HFFc6 (cell line): Measurements from ENCODE around the gene KLHL29. TPM values are rescaled to one million over a fixed set of nuclear protein-coding genes. Genes with fewer than 3 reads are reported as not detected.

ENCODE experiments used
- DNase-seq: peaks from one replicate; pipeline ENCODE4 v3.0.0-alpha.2; 2018
- H3K27ac Mint-ChIP-seq: 2 replicates; pipeline ENCODE4 v1.8.0; 2020; ENCODE audit warnings: mild to moderate bottlenecking, mixed read lengths
- H3K27me3 Mint-ChIP-seq: 2 replicates; pipeline ENCODE4 v1.8.0; 2021; ENCODE audit warnings: mild to moderate bottlenecking, moderate library complexity, mixed read lengths; ENCODE audit not compliant: insufficient read depth
- H3K36me3 Mint-ChIP-seq: 2 replicates; pipeline ENCODE4 v1.8.0; 2021; ENCODE audit warnings: low read depth, mixed read lengths
- H3K4me1 Mint-ChIP-seq: 2 replicates; pipeline ENCODE4 v1.8.0; 2020; ENCODE audit warnings: low read depth, mixed read lengths
- H3K4me3 Mint-ChIP-seq: 2 replicates; pipeline ENCODE4 v1.8.0; 2020; ENCODE audit warnings: mild to moderate bottlenecking, moderate library complexity, mixed read lengths
- H3K9me3 Mint-ChIP-seq: 2 replicates; pipeline ENCODE4 v1.8.0; 2020; ENCODE audit warnings: mild to moderate bottlenecking, mixed read lengths
- total RNA-seq, 6 experiments: library from RNA; stranded (reverse); fragmentation: NEBNext Ultra II Directional; extraction: Animal tissue kit (Norgen Biotek cat#: 25700); gene quantifications; 2 replicates in 1 of 6; 3 replicates in 5 of 6; pipeline ENCODE4 v1.2.3, GENCODE V29; 2021
- TF ChIP-seq, protein P1 (sequence below): fragments of 200-600 bp; sonication (generic); IDR thresholded peaks from 2 replicates; pipeline ENCODE4 v1.5.0; 2021; ENCODE audit warnings: antibody characterized with exemption, mild to moderate bottlenecking

Gene KLHL29
- total RNA-seq, 6 experiments from 2014 or later = 7.4 to 9.7 (median 8.6) TPM

DNA sequence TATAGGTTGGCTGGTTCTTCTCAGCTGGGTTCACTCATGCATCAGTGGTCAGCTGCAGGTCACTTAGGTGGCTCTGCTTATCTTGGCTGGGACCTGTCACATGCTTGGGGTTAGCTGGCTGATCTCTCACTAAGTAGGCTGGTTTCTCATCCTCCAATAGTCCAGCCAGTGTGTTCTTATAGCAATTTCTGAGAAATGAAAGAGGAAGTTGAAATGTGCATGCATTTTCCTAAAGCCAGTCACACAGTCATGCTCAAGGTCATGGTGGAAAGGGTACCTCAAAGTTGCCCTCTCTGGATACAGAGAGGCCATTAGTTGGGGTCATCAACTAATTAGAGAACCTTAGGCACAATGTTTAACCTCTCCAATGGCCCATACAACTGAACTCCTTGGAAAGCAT is 64.4 kb downstream of the KLHL29 start:
- no peak for DNase-seq
- Mint-ChIP-seq H3K27ac (no peak overlapping the region), H3K27me3 (no peaks in the 10 kb centered on the region; the same call in 1 of the 2 replicates), H3K36me3 (no peaks in the 10 kb centered on the region; the same call in 1 of the 2 replicates), H3K9me3 (no peaks in the 10 kb centered on the region), H3K4me3 (no peak overlapping the region), H3K4me1 (peaks cover 46% of the 10 kb centered on the region)
- TF ChIP-seq, protein P1, sequence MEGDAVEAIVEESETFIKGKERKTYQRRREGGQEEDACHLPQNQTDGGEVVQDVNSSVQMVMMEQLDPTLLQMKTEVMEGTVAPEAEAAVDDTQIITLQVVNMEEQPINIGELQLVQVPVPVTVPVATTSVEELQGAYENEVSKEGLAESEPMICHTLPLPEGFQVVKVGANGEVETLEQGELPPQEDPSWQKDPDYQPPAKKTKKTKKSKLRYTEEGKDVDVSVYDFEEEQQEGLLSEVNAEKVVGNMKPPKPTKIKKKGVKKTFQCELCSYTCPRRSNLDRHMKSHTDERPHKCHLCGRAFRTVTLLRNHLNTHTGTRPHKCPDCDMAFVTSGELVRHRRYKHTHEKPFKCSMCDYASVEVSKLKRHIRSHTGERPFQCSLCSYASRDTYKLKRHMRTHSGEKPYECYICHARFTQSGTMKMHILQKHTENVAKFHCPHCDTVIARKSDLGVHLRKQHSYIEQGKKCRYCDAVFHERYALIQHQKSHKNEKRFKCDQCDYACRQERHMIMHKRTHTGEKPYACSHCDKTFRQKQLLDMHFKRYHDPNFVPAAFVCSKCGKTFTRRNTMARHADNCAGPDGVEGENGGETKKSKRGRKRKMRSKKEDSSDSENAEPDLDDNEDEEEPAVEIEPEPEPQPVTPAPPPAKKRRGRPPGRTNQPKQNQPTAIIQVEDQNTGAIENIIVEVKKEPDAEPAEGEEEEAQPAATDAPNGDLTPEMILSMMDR = no peak

DNA sequence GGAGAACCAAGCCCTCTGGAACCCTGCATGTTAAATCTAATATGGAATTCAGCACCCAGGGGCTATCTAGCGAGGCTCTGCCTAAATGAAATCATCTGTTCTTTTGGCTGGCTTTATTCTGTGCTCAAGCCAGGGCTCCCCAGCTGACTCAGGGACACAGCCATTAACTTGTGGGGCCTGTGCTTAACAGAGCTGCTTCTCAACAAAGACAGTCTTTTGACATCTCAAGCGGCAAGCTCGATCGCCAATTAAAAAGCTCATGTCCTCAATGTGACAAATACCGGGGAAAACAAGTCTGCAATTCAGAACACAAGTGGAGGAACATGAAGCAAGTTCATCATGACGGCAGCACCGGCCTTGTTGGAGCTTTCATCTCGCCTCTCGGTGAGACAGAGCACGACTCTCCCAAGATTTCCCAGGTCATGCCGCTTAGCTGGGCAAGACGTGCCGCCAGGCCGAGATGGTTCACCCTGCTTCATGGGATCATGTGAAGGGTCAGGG is 64.9 kb downstream of the KLHL29 start:
- Mint-ChIP-seq H3K36me3 (no peaks in the 10 kb centered on the region; the same call in 1 of the 2 replicates), H3K27me3 (no peaks in the 10 kb centered on the region; the same call in 1 of the 2 replicates), H3K9me3 (no peaks in the 10 kb centered on the region), H3K4me1 (peaks cover 51% of the 10 kb centered on the region), H3K27ac (no peak overlapping the region), H3K4me3 (no peak overlapping the region)
- TF ChIP-seq, protein P1 = no peak
- DNase-seq = no peak

DNA sequence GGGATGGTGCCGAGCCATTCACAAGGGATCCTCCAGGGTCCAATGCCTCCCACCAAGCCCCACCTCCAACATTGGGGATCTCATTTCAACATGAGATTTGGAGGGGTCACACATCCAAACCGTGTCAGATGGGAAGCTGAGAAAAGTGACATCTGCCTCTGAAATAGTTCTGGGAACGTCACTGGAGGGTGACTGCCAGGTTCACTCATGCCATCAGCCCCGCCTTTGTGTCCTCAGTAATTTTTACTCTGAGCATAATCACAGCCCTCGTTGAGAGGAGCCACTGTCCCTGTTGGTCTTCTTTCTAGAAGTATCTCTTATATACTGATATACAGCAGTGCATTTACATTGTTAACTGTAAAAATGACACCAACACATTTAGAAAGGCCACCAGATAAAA is 67.4 kb downstream of the KLHL29 start:
- Mint-ChIP-seq H3K4me1 (peaks cover 54% of the 10 kb centered on the region), H3K27ac (no peak overlapping the region), H3K27me3 (no peaks in the 10 kb centered on the region; the same call in 1 of the 2 replicates), H3K4me3 (no peak overlapping the region), H3K9me3 (no peaks in the 10 kb centered on the region), H3K36me3 (no peaks in the 10 kb centered on the region; the same call in 1 of the 2 replicates)
- DNase-seq = no peak
- TF ChIP-seq, protein P1 = no peak

DNA sequence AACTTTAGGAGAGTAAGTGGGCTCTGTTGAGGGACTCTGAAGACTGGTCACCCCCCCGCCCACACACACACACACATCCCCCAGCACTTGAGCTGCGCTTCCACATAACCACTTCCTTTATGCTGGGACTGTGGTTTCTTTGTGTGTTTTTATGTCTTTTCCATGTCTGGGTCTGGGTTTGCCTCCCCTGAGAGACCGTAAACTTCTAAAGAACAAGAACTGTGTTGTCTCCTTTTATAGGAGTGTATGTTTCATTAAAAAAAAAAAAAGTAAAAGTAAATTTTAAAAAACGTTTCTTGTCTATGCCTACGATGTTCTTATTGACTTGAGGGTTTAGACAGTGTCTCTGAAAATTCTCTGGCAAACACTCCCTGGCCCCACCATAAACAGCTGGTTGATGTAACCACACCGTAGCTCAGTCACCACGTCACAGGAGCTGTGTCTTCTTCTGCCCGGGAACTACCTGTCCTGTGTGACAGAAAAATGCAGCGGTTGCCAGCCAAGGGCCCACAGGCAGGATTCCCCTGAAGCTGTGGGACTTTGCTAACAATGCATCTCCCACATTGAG is 68.0 kb downstream of the KLHL29 start:
- no peak for DNase-seq
- H3K27ac Mint-ChIP-seq = no peak overlapping the region
- H3K4me3 Mint-ChIP-seq = no peak overlapping the region
- H3K9me3 Mint-ChIP-seq = no peaks in the 10 kb centered on the region
- no peaks in the 10 kb centered on the region; the same call in 1 of the 2 replicates for H3K36me3 Mint-ChIP-seq
- H3K27me3 Mint-ChIP-seq = no peaks in the 10 kb centered on the region; the same call in 1 of the 2 replicates
- TF ChIP-seq, protein P1 = no peak
- peaks cover 56% of the 10 kb centered on the region for H3K4me1 Mint-ChIP-seq

DNA sequence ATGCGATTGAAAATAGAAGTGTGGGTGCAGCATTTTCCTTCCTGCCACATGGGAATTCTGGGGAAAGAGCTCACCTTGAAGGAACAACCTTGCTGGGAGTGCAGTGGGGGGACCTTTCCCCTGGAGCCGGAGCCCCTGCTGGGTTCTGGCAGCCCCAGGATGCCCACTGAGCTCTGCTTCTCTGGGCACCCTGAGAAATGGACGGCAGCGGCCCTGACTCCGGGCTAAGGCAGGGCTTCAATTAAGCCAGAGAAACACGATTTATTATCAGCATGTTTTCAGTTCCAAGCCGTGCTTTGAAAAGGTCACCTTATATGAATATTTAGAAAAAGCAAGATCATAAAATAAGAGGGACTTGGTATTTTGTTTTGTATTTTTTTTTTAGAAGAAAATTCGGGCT is 68.5 kb downstream of the KLHL29 start:
- no peak for DNase-seq
- H3K4me3 Mint-ChIP-seq = no peak overlapping the region
- H3K36me3 Mint-ChIP-seq = no peaks in the 10 kb centered on the region; the same call in 1 of the 2 replicates
- no peak overlapping the region for H3K27ac Mint-ChIP-seq
- H3K27me3 Mint-ChIP-seq = no peaks in the 10 kb centered on the region; the same call in 1 of the 2 replicates
- TF ChIP-seq, protein P1 = no peak
- peaks cover 56% of the 10 kb centered on the region for H3K4me1 Mint-ChIP-seq
- H3K9me3 Mint-ChIP-seq = no peaks in the 10 kb centered on the region
